Left kidney (tissue), 8 donors: ENCODE measurements around the gene ZNF512B. TPM values are rescaled to one million over a fixed set of nuclear protein-coding genes. Genes with fewer than 3 reads are reported as not detected.
A peak's percentile ranks its signal among the peaks of the same experiment; 100 is the strongest.
"Not testable (repeated sequence)": the region's sequence is repeated elsewhere in the genome, so short reads cannot be mapped to it uniquely, and the experiment has no call there.

Experiments used
- DNase-seq: peaks from one replicate; pipeline ENCODE4 v3.0.0-alpha.2; 2013
- long read RNA-seq, 8 donors: transcript quantifications; one replicate each; lab custom pipeline, GENCODE V29; 2026
- polyA plus RNA-seq: library from polyadenylated mRNA; unstranded; fragments of 120-200 nt; gene quantifications from one replicate; pipeline ENCODE4 v1.2.1, GENCODE V29; 2013; ENCODE audit not compliant: insufficient read length

The ZNF512B gene
- 24.7 TPM for polyA plus RNA-seq
- long read RNA-seq, donor 1, full-length matches to known transcripts = 1 of 1 reads
- long read RNA-seq, donor 1, partial matches to known transcripts = 0 of 1 reads
- long read RNA-seq, donor 1, other reads (novel, unspliced or antisense) = 0 of 1 reads
- long read RNA-seq, donor 2, full-length matches to known transcripts = 1 of 6 reads
- long read RNA-seq, donor 2, partial matches to known transcripts = 5 of 6 reads
- long read RNA-seq, donor 2, other reads (novel, unspliced or antisense) = 0 of 6 reads
- long read RNA-seq, donor 3 = 0 reads
- long read RNA-seq, donor 4 = 0 reads
- long read RNA-seq, donor 5 = 0 reads
- long read RNA-seq, donor 6, full-length matches to known transcripts = 1 of 1 reads
- long read RNA-seq, donor 6, partial matches to known transcripts = 0 of 1 reads
- long read RNA-seq, donor 6, other reads (novel, unspliced or antisense) = 0 of 1 reads
- long read RNA-seq, donor 7, full-length matches to known transcripts = 1 of 1 reads
- long read RNA-seq, donor 7, partial matches to known transcripts = 0 of 1 reads
- long read RNA-seq, donor 7, other reads (novel, unspliced or antisense) = 0 of 1 reads
- long read RNA-seq, donor 8 = 0 reads

DNA sequence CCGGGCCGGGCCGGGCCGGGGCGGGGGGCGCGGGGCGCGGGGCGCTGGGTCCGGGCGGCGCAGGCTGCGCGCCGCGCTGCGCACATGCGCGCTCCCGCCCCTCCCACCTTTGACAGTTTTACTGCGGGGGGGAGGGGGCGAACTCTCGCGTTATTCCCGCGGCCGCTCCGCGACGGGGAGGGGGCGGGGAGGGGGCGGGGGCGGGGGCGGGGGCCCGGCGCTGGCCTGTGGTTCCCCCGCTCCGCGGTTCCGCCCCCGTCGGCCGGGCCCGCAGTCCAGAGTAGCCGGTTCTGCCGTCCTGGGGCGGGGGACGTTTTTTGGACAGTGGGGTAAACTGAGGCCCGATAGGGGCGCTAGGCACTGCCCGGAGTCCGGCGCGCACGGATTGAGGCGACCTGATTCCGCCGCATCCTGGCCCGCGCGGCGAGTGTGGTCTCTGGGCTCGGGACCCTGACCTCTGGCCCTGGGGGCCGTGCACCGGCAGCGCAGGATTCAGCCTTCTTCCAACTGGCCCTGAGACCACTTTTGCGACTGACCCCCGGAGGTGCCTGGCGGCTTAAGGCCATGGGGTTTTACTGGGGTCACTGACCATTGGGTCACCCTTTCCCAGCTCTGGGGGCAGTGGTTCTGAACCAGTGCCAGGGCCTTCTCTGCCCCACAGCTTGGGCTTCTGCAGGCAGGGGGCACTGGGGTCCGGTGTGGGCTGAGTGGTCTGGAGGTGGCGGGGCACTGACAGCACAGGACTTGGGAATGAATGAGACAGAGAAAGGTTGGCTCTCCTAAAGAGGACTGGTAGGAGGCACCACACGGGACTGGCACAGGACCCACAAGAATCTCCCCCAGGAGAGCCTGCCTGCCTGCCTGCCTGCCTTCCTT lies at the start of gene ZNF512B:
Gene ZNF512B, minus strand, starts transcription at position 93 of the 876 bp plus-strand sequence. CDS start 1,980 bp downstream, outside the sequence.
- peak; percentile 58 for DNase-seq

DNA sequence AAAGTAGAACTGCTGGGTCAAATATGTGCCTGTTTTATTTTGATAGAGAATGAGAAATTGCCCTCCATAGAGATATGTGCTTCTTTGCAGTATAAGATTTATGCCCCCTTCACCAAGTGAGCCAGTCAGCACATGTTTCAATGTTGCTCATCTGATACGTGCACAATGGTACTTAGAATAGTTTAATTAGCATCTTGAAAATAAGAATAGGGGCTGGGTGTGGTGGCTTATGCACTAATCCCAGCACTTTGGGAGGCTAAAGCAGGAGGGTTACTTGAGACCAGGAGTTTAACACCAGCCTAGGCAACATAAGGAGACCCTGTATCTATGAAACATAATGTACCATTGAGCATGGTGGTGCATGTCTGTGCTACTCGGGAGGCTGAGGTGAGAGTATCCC lies 45.9 kb upstream of the ZNF512B start:
- no peak for DNase-seq

DNA sequence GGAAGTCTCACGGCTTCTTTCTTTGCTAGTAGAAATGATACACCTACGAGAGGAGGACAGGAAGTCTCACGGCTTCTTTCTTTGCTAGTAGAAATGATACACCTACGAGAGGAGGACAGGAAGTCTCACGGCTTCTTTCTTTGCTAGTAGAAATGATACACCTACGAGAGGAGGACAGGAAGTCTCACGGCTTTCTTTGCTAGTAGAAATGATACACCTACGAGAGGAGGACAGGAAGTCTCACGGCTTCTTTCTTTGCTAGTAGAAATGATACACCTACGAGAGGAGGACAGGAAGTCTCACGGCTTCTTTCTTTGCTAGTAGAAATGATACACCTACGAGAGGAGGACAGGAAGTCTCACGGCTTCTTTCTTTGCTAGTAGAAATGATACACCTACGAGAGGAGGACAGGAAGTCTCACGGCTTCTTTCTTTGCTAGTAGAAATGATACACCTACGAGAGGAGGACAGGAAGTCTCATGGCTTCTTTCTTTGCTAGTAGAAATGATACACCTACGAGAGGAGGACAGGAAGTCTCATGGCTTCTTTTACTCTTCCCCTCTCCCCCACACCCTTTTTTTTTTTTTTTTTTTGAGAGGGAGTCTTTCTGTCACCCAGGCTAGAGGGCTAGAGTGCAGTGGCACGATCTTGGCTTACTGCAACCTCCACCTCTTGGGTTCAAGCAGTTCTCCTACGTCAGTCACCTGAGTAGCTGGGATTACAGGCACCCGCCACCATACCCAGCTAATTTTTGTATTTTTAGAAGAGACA lies 42.8 kb upstream of the ZNF512B start:
- not testable (repeated sequence) for DNase-seq

DNA sequence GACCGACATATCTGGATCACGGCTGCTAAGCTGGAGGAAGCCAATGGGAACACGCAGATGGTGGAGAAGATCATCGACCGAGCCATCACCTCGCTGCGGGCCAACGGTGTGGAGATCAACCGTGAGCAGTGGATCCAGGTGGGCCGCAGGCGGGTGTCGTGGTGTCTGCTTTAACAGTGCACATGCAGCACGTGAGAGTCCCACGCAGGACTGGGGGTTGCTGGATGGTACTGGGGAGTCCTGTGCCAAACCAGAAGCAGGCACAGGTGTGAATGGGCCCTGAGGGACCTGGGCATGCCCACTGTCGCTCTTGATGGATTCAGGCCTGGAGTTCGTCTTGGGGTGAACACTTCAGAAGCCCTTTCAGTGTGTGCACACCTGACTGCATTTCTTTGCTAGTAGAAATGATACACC lies 41.6 kb upstream of the ZNF512B start:
- DNase-seq = no peak

DNA sequence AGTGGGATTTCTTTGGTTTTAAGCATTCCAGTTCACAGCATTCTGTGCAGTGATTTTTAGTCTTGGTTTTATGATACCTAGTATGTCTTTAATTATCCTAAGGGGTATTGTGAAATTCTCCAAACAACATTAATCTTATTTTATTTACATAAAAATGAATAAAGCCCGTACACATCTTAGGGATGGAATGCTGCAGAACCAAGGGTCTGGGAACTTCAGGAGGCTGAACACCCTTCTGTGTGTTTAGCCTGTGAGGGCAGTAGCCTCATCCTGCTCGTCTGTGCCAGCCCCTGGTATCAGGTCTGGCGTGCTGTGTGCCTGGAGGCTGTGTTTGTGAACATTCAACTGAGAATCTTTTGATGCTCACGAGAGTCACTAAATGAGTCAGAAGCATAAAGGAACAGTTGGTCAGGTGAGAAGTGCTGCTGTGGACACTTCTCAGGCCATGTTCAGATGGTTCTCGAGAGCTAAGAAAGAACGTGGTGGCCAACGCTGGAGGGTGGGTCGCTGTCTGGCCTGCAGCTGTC lies 41.0 kb upstream of the ZNF512B start:
- DNase-seq = no peak

DNA sequence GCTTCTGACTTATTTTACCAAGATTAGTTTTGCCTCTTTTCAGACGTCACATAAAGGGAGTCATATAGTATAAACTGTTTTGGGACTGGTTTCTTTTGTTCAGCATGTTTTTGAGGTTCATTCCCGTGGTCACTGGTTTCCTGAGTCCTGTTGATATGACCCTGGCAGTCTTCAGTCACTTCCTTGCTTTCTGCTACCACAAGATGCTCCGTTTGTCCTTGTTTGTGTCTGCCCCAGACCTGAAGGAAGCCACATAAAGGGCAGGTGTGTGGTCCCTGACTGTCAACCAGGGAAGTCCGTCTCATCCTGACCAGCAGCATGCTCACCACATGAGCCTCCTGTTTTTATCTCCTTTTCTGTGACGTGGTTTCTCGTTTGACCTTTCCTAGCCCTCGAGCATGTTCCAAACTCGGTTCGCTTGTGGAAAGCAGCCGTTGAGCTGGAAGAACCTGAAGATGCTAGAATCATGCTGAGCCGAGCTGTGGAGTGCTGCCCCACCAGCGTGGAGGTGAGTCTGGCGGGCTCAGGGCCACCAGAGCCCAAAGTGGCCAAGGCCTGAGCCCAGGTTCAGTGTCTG lies 40.2 kb upstream of the ZNF512B start:
- no peak for DNase-seq

DNA sequence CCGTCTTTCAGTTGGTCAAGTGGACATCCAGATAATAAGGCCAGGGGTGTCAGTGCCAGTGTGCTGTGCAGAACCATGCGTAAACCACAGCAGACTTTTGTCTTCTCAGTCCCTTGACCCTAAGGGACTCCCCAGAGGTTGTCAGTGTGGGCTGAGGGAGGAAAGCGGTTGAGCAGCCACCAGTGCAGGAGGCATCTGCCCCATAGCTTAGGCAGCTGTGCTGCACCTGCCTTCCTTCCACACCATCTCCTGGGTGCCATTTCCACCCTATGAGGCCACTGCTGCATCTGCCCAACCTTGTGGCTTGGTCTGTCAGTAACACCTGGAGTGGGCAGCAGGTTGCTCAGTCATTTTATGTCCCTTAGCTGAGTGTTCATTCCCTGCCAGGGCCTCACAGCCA lies 37.2 kb upstream of the ZNF512B start:
- no peak for DNase-seq

- DNase-seq = no peak
Observed at GRCh38 chr20:64006490-64006889, 36.8 kb upstream of the ZNF512B start.

GRCh38 chr20:64005394-64005793 lies 35.7 kb upstream of the ZNF512B start:
- DNase-seq = no peak

GRCh38 chr20:64003960-64004725 lies 34.4 kb upstream of the ZNF512B start:
- no peak for DNase-seq

DNA sequence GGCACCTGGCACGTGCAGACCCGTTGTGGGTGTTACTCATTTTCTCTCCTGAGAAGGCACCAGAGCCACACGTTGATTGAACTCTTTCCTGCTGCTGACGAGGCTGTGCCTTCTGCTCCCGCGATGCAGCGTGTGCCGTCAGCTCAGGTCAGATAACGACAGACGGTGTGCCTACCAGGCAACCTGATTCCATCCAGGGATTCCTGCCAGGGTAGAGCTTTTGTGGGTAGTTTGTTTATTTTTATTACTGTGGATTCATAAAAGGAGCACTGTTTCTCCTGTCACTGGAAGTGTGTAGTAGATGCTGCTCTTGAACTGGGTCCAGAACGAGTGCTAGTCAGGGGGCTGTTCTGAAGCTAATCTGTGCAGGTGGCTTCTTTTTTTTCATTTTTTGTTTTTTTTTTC lies 31.9 kb upstream of the ZNF512B start:
- DNase-seq = no peak

- DNase-seq = no peak
Observed at GRCh38 chr20:64000906-64001305, 31.2 kb upstream of the ZNF512B start.

DNA sequence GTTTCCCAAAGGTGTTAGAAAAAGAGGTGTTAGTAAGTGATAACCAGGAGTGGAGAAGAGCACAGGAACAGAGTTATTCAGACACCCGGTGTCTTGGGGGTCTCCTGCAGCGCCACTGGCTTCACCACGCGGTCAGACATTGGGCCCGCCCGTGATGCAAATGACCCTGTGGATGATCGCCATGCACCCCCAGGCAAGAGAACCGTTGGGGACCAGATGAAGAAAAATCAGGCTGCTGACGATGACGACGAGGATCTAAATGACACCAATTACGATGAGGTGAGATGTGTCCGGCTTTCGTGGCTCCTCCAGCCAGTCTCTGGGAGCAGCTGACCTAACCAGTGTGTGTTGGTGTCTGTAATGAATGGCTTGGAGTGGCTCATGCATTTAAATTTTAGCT lies 13.2 kb upstream of the ZNF512B start:
- DNase-seq = no peak

DNA sequence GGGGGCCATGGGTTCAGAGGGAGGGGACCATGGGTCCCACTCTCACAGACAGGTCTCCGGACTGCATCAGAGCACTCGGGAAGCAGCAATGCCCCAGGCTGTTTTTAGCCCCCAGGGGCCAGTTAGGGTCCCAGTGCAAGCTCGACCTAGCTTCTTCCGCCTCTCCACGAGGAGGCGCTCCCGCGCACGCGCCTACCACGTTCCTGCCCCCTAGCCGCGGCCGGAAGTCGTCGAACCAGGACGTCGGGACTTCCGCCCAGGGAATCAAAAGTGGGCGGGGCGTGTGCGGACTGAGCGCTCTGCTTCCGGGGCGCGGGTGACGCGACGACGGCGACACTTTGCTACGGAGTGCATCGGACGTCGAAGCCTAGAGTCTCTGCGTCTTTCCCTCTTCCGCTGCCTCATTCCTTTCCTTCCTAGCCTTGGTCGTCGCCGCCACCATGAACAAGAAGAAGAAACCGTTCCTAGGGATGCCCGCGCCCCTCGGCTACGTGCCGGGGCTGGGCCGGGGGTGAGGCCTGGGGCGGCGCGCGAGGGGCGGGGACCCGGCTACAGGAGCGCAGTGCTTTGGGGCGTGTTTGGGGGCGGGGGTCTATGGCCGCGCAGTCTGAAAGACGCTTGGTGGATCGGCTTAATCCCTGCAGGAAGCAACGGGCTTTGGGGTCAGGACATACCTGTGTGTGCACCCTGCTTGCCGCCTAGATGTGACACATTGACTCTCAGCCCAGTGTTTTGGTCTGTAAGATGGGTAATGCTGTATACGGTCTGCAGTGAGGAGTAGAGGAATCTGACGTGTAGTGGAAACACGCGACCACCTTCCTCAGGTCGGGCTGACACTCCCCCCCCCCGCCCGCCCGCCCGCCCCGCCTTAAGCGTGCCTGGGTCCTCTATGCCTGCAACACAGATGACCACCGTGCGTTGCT lies 11.3 kb upstream of the ZNF512B start, which contains the start of gene PRPF6:
Gene PRPF6, plus strand, starts transcription at position 327 of the 923 bp plus-strand sequence. Its CDS starts 114 bp downstream, at position 441.
- peak; percentile 94 for DNase-seq

GRCh38 chr20:63980317-63980805 lies 10.6 kb upstream of the ZNF512B start:
- DNase-seq = no peak

- DNase-seq = no peak
Observed at GRCh38 chr20:63979557-63980316, 10.0 kb upstream of the ZNF512B start, which contains the start of gene SAMD10. SAMD10 (minus strand) TSS chr20:63979642; CDS start chr20:63979467, 175 bp downstream.

GRCh38 chr20:63979229-63979556 lies 9.5 kb upstream of the ZNF512B start:
- DNase-seq = no peak
